Osteoblast (primary cell): ENCODE data around the gene CCDC174. TPM values are rescaled to one million over a fixed set of nuclear protein-coding genes. Genes with fewer than 3 reads are reported as not detected.

Source experiments
- DNase-seq: peaks from one replicate; pipeline ENCODE4 v3.0.0; 2011; ENCODE audit warnings: low spot score, mixed read lengths; ENCODE audit not compliant: insufficient read length; ENCODE audit errors: missing footprints
- H2AFZ ChIP-seq: 2 replicates; pipeline ENCODE4 v1.6.0; 2011; ENCODE audit warnings: mild to moderate bottlenecking, low read length
- H3K27ac ChIP-seq: 2 replicates; pipeline ENCODE4 v1.5.1; 2011; ENCODE audit warnings: mild to moderate bottlenecking, low read depth, low read length, moderate library complexity
- H3K27me3 ChIP-seq: 2 replicates; pipeline ENCODE4 v1.6.0; 2012; ENCODE audit warnings: mild to moderate bottlenecking, control low read depth, inconsistent platforms, low read length, moderate library complexity; ENCODE audit not compliant: insufficient read depth
- H3K36me3 ChIP-seq: 2 replicates; pipeline ENCODE4 v1.5.1; 2011; ENCODE audit warnings: mild to moderate bottlenecking, low read length, control low read depth, moderate library complexity; ENCODE audit not compliant: insufficient read depth
- H3K4me1 ChIP-seq: 2 replicates; pipeline ENCODE4 v1.5.1; 2011; ENCODE audit warnings: mild to moderate bottlenecking, low read length, control low read depth, moderate library complexity; ENCODE audit not compliant: insufficient read depth
- H3K4me2 ChIP-seq: 2 replicates; pipeline ENCODE4 v1.6.0; 2011; ENCODE audit warnings: mild to moderate bottlenecking, low read length; ENCODE audit not compliant: insufficient read depth
- H3K4me3 ChIP-seq: fragments of 200-600 bp; sonication (generic); 3 replicates; pipeline ENCODE4 v1.5.1; 2012; ENCODE audit warnings: mild to moderate bottlenecking, low read length, inconsistent platforms; ENCODE audit not compliant: insufficient read depth
- H3K79me2 ChIP-seq: 2 replicates; pipeline ENCODE4 v1.6.0; 2012; ENCODE audit warnings: mild to moderate bottlenecking, low read length, control low read depth, inconsistent platforms; ENCODE audit not compliant: insufficient read depth
- H3K9me3 ChIP-seq: 2 replicates; pipeline ENCODE4 v1.5.1; 2011; ENCODE audit warnings: low read depth, low read length, control low read depth
- H4K20me1 ChIP-seq: 2 replicates; pipeline ENCODE4 v1.6.0; 2012; ENCODE audit warnings: mild to moderate bottlenecking, low read length, control low read depth; ENCODE audit not compliant: insufficient read depth
- total RNA-seq: library from RNA; depleted of rRNA; stranded (reverse); fragments of >200 nt; gene quantifications from 2 replicates; pipeline ENCODE4 v1.2.3, GENCODE V29; 2012
- TF ChIP-seq, protein P1 (sequence below): IDR thresholded peaks from 2 replicates; pipeline ENCODE4 v1.5.1; 2011; ENCODE audit warnings: mild to moderate bottlenecking, low read depth, low read length, moderate library complexity; ENCODE audit errors: extremely low read depth

The CCDC174 gene
- total RNA-seq, 1 donor: 14.5 TPM

DNA sequence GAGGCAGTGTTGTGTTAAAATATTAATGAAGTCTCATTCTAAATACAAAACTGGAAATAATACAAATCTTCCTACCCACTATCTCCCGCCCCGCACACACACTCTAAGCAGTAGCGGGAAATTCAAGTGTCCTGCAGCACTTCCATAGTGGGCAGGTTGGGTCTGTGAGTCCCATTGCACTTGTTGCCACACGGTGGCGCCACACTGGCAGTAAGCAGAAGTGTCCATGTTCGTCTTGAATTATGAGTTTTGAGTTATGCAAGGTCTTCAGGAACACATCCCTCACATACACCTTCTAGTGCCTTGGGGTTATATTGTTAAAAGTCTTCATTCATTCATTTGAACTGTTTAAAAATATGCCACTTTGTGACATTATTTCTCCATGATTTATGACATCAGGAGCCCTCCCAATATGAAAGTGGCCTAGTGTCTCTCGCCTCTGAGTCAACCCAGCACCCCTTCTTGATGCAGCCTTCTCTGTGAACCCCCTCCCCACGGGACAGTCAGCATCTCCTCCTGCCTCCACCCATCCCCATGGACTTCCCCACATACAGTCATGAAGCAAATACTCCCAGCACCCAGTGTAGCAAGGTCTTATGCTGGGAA lies 17.6 kb upstream of the CCDC174 start:
- H3K9me3 ChIP-seq: no peaks in the 10 kb centered on the region
- no peaks in the 10 kb centered on the region for H4K20me1 ChIP-seq
- no peaks in the 10 kb centered on the region for H3K4me1 ChIP-seq
- H3K27ac ChIP-seq: no peak overlapping the region
- H2AFZ ChIP-seq: no peak overlapping the region
- H3K4me2 ChIP-seq: no peak overlapping the region
- no peaks in the 10 kb centered on the region for H3K27me3 ChIP-seq
- TF ChIP-seq, protein P1, sequence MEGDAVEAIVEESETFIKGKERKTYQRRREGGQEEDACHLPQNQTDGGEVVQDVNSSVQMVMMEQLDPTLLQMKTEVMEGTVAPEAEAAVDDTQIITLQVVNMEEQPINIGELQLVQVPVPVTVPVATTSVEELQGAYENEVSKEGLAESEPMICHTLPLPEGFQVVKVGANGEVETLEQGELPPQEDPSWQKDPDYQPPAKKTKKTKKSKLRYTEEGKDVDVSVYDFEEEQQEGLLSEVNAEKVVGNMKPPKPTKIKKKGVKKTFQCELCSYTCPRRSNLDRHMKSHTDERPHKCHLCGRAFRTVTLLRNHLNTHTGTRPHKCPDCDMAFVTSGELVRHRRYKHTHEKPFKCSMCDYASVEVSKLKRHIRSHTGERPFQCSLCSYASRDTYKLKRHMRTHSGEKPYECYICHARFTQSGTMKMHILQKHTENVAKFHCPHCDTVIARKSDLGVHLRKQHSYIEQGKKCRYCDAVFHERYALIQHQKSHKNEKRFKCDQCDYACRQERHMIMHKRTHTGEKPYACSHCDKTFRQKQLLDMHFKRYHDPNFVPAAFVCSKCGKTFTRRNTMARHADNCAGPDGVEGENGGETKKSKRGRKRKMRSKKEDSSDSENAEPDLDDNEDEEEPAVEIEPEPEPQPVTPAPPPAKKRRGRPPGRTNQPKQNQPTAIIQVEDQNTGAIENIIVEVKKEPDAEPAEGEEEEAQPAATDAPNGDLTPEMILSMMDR: peak; percentile 85
- H3K79me2 ChIP-seq: no peaks in the 10 kb centered on the region
- H3K36me3 ChIP-seq: no peaks in the 10 kb centered on the region
- peak; percentile 76 for DNase-seq
- H3K4me3 ChIP-seq: no peak overlapping the region

GRCh38 chr3:14634763-14635400 lies 16.7 kb upstream of the CCDC174 start:
- Histone ChIP-seq H3K4me3 (no peak overlapping the region), H2AFZ (no peak overlapping the region), H3K9me3 (no peaks in the 10 kb centered on the region), H3K27me3 (no peaks in the 10 kb centered on the region), H3K4me1 (no peaks in the 10 kb centered on the region), H4K20me1 (no peaks in the 10 kb centered on the region), H3K79me2 (no peaks in the 10 kb centered on the region), H3K27ac (no peak overlapping the region), H3K36me3 (no peaks in the 10 kb centered on the region), H3K4me2 (no peak overlapping the region)
- no peak for DNase-seq
- TF ChIP-seq, protein P1: no peak

GRCh38 chr3:14636496-14637087 lies 15.0 kb upstream of the CCDC174 start:
- Histone ChIP-seq H3K79me2 (no peaks in the 10 kb centered on the region), H4K20me1 (no peaks in the 10 kb centered on the region), H3K4me3 (no peak overlapping the region), H2AFZ (no peak overlapping the region), H3K9me3 (no peaks in the 10 kb centered on the region), H3K27me3 (peaks cover 4% of the 10 kb centered on the region), H3K4me2 (no peak overlapping the region), H3K27ac (no peak overlapping the region), H3K4me1 (no peaks in the 10 kb centered on the region), H3K36me3 (no peaks in the 10 kb centered on the region)
- DNase-seq: no peak
- TF ChIP-seq, protein P1: no peak

GRCh38 chr3:14640157-14640562 lies 11.4 kb upstream of the CCDC174 start:
- no peaks in the 10 kb centered on the region for H3K9me3 ChIP-seq
- peaks cover 23% of the 10 kb centered on the region for H3K27me3 ChIP-seq
- no peaks in the 10 kb centered on the region for H3K79me2 ChIP-seq
- no peaks in the 10 kb centered on the region for H4K20me1 ChIP-seq
- no peaks in the 10 kb centered on the region for H3K36me3 ChIP-seq
- no peak overlapping the region for H3K4me3 ChIP-seq
- no peak overlapping the region for H3K4me2 ChIP-seq
- no peaks in the 10 kb centered on the region for H3K4me1 ChIP-seq
- TF ChIP-seq, protein P1: no peak
- no peak for DNase-seq
- H3K27ac ChIP-seq: no peak overlapping the region
- H2AFZ ChIP-seq: no peak overlapping the region
